GM12891 (cell line): ENCODE data around the gene TAB2.

Source experiments
- PAX5 ChIP-seq: IDR thresholded peaks from 2 replicates; pipeline ENCODE4 v1.6.1; 2011; ENCODE audit warnings: low read length, moderate library complexity, mild to moderate bottlenecking; ENCODE audit not compliant: insufficient read depth, severe bottlenecking
- POLR2A ChIP-seq: IDR thresholded peaks from 2 replicates; pipeline ENCODE4 v1.6.1; 2011; ENCODE audit warnings: low read depth, low read length, control low read depth
- POLR2AphosphoS5 ChIP-seq: IDR thresholded peaks from 2 replicates; pipeline ENCODE4 v1.6.1; 2011; ENCODE audit warnings: low read depth, low read length, control low read depth
- POU2F2 ChIP-seq: IDR thresholded peaks from 2 replicates; pipeline ENCODE4 v1.6.1; 2011; ENCODE audit warnings: low read depth, mild to moderate bottlenecking, control low read depth, low read length, moderate library complexity
- SPI1 ChIP-seq: IDR thresholded peaks from 2 replicates; pipeline ENCODE4 v1.6.1; 2011; ENCODE audit warnings: low read depth, low read length, control low read depth
- TAF1 ChIP-seq: IDR thresholded peaks from 2 replicates; pipeline ENCODE4 v1.6.1; 2011; ENCODE audit warnings: low read depth, low read length, control low read depth

DNA sequence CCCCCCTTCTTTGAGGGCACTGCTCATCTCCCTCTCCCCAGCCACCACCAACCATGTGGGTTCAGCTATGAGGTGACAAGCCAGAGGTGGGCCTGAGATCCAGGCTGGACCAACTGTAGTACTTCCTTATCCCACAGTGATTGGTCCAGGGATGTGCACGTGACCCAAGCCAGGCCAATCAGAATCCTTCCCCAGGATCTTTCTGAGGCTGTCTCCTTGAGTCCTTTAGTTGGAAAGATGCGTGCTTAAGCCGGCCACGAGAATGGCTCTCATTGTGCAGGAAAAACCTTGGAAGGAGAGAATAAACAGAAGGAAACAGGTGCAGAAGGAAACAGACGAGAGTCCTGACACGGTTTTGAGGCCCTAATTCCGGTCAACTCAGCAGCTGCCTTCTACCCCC, 128.1 kb downstream of the TAB2 start:
- TF ChIP-seq POLR2A (no peak), POLR2AphosphoS5 (no peak), PAX5 (no peak), TAF1 (no peak), POU2F2 (no peak), SPI1 (no peak)
